HG03460 (cell line): Measurements from ENCODE around the gene CLBA1.
"Not testable (repeated sequence)": the region's sequence is repeated elsewhere in the genome, so short reads cannot be mapped to it uniquely, and the experiment has no call there.

Experiments used
- ATAC-seq: cut with Tn5 transposase; IDR thresholded peaks from one replicate; pipeline ENCODE4 v1.9.1; 2021; ENCODE audit not compliant: unreplicated experiment

The CLBA1 gene

GRCh38 chr14:104985675-104986486 lies at the start of gene CLBA1:
Gene CLBA1, plus strand, starts transcription at chr14:104985788. Its CDS starts 644 bp downstream, at chr14:104986432.
- peak; percentile 92 for ATAC-seq

DNA sequence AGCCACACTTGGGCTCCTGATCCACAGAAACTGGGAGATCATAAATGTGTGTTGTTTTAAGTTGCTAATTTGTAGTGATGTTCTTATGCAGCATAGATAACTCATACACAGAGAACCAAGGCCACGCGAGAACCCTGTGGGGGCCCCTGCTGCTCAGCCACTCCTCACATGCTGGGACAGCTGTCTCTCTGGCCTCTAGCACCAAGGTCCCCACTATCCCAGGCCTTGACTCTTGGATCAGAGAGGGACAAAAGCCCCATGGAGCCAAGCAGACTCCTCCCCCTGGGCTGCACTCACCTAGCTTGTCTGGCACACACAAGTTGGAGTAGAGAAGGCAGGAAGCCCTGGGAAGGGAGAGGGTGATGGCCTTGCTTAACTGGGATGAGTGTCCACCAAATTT lies 49.6 kb upstream of the CLBA1 start:
- ATAC-seq = no peak

- no peak for ATAC-seq
Measured at GRCh38 chr14:104936361-104937155, 49.0 kb upstream of the CLBA1 start.

GRCh38 chr14:104937161-104937560 lies 48.4 kb upstream of the CLBA1 start:
- no peak for ATAC-seq

- ATAC-seq = no peak
Measured at GRCh38 chr14:104937694-104938365, 47.8 kb upstream of the CLBA1 start.

DNA sequence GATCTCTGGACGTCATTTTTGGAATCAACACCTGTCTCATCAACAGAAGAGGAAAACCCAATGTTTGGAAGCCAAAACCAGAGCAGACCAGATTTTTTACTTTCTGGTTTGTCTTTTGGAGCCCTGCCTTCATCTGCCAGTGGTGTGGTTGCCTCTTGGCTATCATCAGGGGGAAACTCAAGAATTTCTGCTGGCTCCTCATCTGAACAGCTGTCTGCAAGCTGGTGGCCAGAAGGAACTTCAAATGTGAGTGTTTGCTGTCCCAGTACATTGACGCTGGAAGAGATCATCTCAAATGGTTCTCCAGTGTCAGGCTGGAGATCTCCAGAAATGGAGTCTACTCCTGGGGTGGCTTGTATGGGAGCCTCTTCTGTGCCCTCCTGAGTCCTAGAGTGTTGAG lies 47.2 kb upstream of the CLBA1 start:
- ATAC-seq = no peak

- no peak for ATAC-seq
Measured at GRCh38 chr14:104938960-104939359, 46.6 kb upstream of the CLBA1 start.

- ATAC-seq = no peak
Measured at GRCh38 chr14:104939666-104940410, 45.8 kb upstream of the CLBA1 start.

- ATAC-seq = no peak
Measured at GRCh38 chr14:104940526-104941150, 45.0 kb upstream of the CLBA1 start.

- ATAC-seq = no peak
Measured at GRCh38 chr14:104941508-104942365, 43.9 kb upstream of the CLBA1 start.

GRCh38 chr14:104942586-104942985 lies 43.0 kb upstream of the CLBA1 start:
- ATAC-seq = no peak

- ATAC-seq = not testable (repeated sequence)
Measured at GRCh38 chr14:104943216-104944015, 42.2 kb upstream of the CLBA1 start.

- ATAC-seq = not testable (repeated sequence)
Measured at GRCh38 chr14:104944016-104944308, 41.6 kb upstream of the CLBA1 start.

DNA sequence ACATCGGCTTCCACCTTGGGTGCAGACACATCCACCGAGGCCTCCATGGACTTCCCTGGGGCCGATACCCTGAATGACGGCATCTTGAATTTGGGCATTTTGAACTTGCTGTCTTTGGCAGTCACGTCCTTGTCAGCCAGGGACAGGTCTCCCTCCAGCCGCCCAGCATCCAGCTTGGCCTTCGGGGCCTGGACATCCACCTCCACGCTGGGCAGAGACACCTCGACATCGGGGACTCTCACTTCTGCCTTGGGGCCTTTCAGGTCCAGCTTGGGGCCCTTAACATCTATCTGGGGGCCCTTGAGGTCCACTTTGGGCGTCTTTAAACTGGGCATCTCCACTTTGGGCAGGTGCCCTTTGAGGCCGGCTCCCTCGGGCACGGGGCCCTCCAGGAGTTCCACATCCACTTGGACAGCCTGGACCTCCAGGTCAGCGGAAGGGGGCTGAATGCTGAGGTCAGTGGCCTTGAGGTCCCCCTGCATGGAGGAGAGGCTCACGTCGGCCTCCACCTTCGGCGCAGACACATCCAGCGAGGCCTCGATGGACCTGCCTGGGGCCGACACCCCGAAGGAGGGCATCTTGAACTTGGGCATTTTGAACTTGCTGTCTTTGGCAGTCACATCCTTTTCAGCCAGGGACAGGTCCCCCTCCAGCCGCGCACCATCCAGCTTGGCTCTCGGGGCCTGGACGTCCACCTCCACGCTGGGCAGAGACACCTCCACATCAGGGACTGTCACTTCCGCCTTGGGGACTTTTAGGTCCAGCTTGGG lies 41.0 kb upstream of the CLBA1 start:
- not testable (repeated sequence) for ATAC-seq

DNA sequence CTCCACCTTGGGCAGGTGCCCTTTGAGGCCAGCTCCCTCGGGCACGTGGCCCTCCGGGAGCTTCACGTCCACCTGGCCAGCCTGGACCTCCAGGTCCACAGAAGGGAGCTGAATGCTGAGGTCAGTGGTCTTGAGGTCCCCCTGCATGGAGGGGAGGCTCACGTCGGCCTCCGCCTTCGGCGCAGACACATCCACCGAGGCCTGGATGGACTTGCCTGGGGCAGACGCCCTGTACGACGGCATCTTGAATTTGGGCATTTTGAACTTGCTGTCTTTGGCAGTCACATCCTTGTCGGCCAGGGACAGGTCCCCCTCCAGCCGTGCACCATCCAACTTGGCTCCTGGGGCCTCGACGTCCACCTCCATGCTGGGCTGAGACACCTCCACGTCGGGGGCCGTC lies 40.3 kb upstream of the CLBA1 start:
- not testable (repeated sequence) for ATAC-seq

- ATAC-seq = not testable (repeated sequence)
Measured at GRCh38 chr14:104945986-104946965, 39.3 kb upstream of the CLBA1 start.

DNA sequence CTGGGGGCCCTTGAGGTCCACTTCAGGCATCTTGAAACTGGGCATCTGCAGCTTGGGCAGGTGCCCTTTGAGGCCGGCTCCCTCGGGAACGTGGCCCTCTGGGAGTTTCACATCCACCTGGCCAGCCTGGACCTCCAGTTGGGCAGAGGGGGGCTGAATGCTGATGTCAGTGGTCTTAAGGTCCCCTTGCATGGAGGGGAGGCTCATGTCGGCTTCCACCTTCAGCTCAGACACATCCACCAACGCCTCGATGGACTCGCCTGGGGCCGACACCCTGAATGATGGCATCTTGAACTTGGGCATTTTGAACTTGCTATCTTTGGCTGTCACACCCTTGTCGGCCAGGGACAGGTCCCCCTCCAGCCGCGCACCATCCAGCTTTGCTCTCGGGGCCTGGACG lies 38.4 kb upstream of the CLBA1 start:
- not testable (repeated sequence) for ATAC-seq
